Right ventricle myocardium inferior (tissue), 1 donor: ENCODE measurements around the gene ATP6V1F. TPM values are rescaled to one million over a fixed set of nuclear protein-coding genes. Genes with fewer than 3 reads are reported as not detected.
A peak's percentile ranks its signal among the peaks of the same experiment; 100 is the strongest.

Source experiments
- ATAC-seq: fragments of 200-7000 bp; cut with Tn5 transposase; one replicate; pipeline ENCODE4 v1.9.1; 2020; ENCODE audit warnings: mild to moderate bottlenecking, moderate library complexity
- DNase-seq: peaks from one replicate; pipeline ENCODE4 v3.0.0; 2021; ENCODE audit errors: missing footprints
- intact Hi-C: fragments of 100-400 bp; cut with DNase I; formaldehyde crosslinking; loops from one replicate; pipeline ENCODE4 v1.11.0; 2022
- total RNA-seq: library from RNA; stranded (reverse); fragmentation: NEBNext Ultra II Directional; extraction: Animal tissue kit (Norgen Biotek cat#: 25700); gene quantifications from one replicate; pipeline ENCODE4 v1.2.1, GENCODE V29; 2021
- donor health status: DM: no; HTN: yes; CAD: no; lungs with severe emphysema.

Gene ATP6V1F
- total RNA-seq, 1 donor from 2014 or later: 128 TPM

GRCh38 chr7:128887169-128888038 is 24.7 kb downstream of the ATP6V1F start:
- intact Hi-C loops: no loop called here
- ATAC-seq (no peak), DNase-seq (peak; percentile 7)

GRCh38 chr7:128888039-128888755 is 25.5 kb downstream of the ATP6V1F start:
- ATAC-seq: no peak
- intact Hi-C loops: no loop called here

GRCh38 chr7:128888756-128889095 is 26.1 kb downstream of the ATP6V1F start:
- DNase-seq: peak; percentile 45
- no peak for ATAC-seq
- intact Hi-C loops: no loop called here

More at GRCh38 chr7:128888039-128888755, 25.5 kb downstream of the ATP6V1F start:
- peak; percentile 22 for DNase-seq

- peak; percentile 16 for DNase-seq
Measured at GRCh38 chr7:128889121-128889520, 26.5 kb downstream of the ATP6V1F start.

DNA sequence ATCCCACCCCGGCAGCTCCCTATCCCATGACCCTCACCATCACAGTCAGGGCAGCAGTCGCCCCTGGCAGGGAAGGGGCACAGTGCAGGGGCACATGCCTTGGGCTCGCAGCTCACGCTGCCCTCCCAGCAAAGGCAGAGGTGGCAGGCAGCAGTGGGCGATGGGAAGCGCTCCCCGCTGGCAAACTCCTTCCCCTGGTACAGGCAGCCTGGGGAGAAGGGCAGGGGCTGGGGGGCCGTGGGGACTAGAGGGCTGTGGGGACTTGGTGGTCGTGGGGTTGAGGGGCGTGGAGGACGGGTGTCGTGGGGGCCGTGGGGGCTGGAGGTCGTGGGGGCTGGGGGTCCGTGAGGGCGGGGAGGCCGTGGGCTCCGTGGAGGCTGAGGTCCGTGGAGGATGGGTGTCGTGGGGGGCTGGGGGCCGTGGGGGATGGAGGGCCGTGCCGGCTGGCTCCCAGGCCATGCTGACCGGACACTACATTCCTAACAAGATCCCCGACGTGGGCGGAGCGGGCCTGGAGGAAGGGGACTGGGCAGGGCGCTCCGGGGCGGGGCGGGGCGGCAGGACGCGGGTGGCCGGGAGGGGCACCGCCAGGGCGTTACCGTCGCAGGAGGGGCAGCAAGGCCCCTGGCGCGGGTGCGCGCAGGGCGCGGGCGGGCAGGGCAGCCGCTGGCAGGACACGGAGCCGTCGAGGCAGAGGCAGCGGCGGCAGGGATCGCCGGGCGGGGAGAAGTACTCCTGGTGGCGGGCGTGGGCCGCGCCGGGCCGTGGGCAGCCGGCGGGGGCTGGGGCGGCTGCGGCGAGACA is 27.9 kb downstream of the ATP6V1F start:
- DNase-seq (peak; percentile 68), ATAC-seq (no peak)
- intact Hi-C loops: loop anchor here (5.0 kb wide), 1 partner anchor 302 kb away; no protein-coding TSS in a partner anchor

More at GRCh38 chr7:128889121-128889520, 26.5 kb downstream of the ATP6V1F start:
- ATAC-seq: no peak
- intact Hi-C loops: no loop called here

GRCh38 chr7:128891110-128891941 is 28.7 kb downstream of the ATP6V1F start:
- ATAC-seq (no peak), DNase-seq (peak; percentile 43)
- intact Hi-C loops: loop anchor here (5.0 kb wide), 1 partner anchor 301 kb away; no protein-coding TSS in a partner anchor

- no peak for ATAC-seq
- intact Hi-C loops: loop anchor here (5.0 kb wide), 1 partner anchor 300 kb away; no protein-coding TSS in a partner anchor
- peak; percentile 22 for DNase-seq
Measured at GRCh38 chr7:128891942-128892269, 29.2 kb downstream of the ATP6V1F start.

- intact Hi-C loops: loop anchor here (5.0 kb wide), 1 partner anchor 300 kb away; no protein-coding TSS in a partner anchor
- no peak for ATAC-seq
- DNase-seq: peak; percentile 13
Measured at GRCh38 chr7:128892521-128893250, 30.0 kb downstream of the ATP6V1F start.

DNA sequence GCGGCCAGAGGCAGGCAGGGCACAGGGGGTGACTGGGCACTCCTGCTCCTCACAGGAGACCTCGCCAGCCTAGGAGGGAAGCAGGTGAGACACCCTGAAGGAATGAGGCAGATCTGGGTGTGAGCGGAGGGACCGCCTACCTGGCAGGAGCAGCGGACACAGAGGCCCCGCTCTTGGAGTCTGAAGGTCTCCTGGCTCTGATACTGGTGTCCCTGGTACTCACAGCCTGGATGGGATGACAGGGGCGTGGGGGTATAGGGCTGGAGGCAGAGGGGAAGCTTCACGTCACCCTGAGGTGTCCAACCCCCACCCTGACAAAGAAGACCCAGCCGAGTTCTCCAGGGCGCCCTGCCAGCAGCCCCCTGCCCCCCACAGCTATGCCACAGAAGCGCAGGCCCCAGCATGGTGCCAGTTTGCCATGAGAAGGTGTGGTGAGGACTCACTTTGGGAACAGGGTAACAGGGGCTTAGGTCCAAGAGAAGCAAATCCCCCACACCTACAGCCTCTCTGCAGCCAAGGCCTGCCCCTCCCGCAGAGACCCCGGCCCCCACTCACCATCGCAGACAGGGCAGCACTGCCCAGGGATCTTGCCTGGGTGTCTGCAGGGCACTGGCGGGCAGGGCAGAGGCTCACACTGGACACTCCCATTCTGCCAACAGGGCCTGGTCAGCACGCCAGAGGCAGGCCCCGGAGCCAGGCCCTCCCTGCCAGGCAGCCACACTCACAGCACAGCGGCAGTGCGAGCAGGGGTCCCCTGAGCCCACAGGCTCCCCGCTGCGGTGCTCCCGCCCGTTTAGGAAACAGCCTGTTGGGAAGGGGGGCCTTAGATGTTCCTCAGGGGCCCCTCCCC is 30.8 kb downstream of the ATP6V1F start:
- DNase-seq (peak; percentile 60), ATAC-seq (no peak)
- intact Hi-C loops: loop anchor here (5.0 kb wide), 1 partner anchor 299 kb away; no protein-coding TSS in a partner anchor

DNA sequence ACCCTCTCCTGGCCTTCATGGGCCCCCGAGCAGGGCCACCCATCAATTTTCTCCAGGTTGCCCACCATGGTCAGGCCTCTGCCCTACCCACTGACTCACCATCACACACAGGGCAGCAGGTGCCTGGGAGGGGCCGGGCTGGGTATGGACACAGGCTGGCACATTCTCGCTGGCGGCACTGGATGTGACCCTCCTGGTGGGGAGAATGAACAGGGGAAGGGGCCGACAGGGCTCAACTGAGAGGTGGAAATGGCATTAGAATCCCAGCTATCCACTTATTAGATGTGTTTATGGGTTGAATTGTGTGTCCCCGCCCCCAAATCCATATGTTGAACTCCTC is 31.4 kb downstream of the ATP6V1F start:
- intact Hi-C loops: loop anchor here (5.0 kb wide), 1 partner anchor 298 kb away; no protein-coding TSS in a partner anchor
- no peak for ATAC-seq
- DNase-seq: peak; percentile 60

- DNase-seq (peak; percentile 13), ATAC-seq (no peak)
- intact Hi-C loops: no loop called here
Measured at GRCh38 chr7:128895320-128895719, 32.7 kb downstream of the ATP6V1F start.

DNA sequence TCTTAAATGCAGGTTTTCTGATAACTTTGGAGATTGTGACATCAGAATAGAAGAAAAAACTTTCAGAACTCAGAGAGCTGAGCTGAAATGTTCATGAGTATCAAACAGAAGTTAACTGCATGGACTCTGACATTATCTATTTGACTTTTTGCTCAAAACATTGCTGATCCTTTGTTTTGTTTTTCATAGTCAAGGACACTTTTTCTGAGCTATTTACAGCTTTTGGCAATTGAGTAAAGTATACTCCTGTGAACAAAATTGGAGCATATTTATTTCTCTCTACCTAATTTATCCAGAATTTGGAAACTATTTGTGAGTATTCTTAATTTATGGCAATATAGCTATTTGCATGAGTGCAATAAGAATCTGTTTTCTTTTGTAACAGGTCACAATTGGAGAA is 36.7 kb downstream of the ATP6V1F start:
- intact Hi-C loops: no loop called here
- DNase-seq: no peak

DNA sequence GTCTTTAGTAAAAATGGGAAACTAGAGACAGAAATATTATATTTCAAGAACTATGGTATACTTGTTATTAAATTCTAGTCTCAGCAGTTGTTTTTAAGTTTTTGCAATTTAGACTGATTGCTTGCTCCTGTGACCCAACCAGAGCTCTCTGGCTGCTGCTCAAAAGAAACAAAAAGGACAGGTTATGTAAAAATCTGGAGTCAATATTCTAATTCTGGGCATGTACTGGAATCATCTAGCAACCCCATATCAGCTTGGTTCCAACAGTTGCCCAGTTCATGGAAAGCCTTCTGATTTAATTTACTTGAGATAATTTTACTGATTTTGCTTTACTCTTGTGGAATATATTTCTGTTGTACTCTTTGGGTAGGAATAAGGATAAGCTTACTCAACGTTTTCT is 37.6 kb downstream of the ATP6V1F start:
- no peak for ATAC-seq
- DNase-seq: no peak
- intact Hi-C loops: loop anchor here (5.0 to 10.0 kb wide), 2 partner anchors 192 to 315 kb away; no protein-coding TSS in a partner anchor

More for the DNA sequence above, 36.7 kb downstream of the ATP6V1F start:
- no peak for ATAC-seq

- intact Hi-C loops: loop anchor here (5.0 to 10.0 kb wide), 2 partner anchors 189 to 312 kb away; no protein-coding TSS in a partner anchor
- no peak for ATAC-seq
Measured at GRCh38 chr7:128902761-128903585, 40.3 kb downstream of the ATP6V1F start.

GRCh38 chr7:128903621-128904361 is 41.1 kb downstream of the ATP6V1F start:
- ATAC-seq (no peak), DNase-seq (peak; percentile 14)
- intact Hi-C loops: loop anchor here (5.0 to 10.0 kb wide), 2 partner anchors 189 to 311 kb away; no protein-coding TSS in a partner anchor

More at GRCh38 chr7:128902761-128903585, 40.3 kb downstream of the ATP6V1F start:
- peak; percentile 60 for DNase-seq
